Left lung (tissue), 10 donors: ENCODE measurements around the gene CISD3. TPM values are rescaled to one million over a fixed set of nuclear protein-coding genes. Genes with fewer than 3 reads are reported as not detected.

ENCODE experiments used
- ATAC-seq: fragments of 200-7000 bp; cut with Tn5 transposase; one replicate; pipeline ENCODE4 v1.9.1; 2020; ENCODE audit warnings: moderate library complexity
- DNase-seq, 4 donors: peaks; one replicate each; pipeline ENCODE4 v3.0.0-alpha.2; 2013 to 2020
- H3K27ac ChIP-seq, 2 donors: fragments of 200-600 bp; sonication (generic) in 1 of 2; one replicate each; pipeline versions ENCODE4 v1.5.0 to v1.8.0; 2020 to 2021
- H3K27me3 ChIP-seq, 2 donors: fragments of 200-600 bp; sonication (generic) in 1 of 2; one replicate each; pipeline versions ENCODE4 v1.5.0 to v1.8.0; 2020 to 2021
- H3K36me3 ChIP-seq, 2 donors: fragments of 200-600 bp; sonication (generic) in 1 of 2; one replicate each; pipeline versions ENCODE4 v1.5.0 to v1.8.0; 2020 to 2021
- H3K4me1 ChIP-seq, 2 donors: fragments of 200-600 bp; one replicate each; pipeline ENCODE4 v1.8.0; 2021
- H3K4me3 ChIP-seq, 2 donors: fragments of 200-600 bp; sonication (generic) in 1 of 2; one replicate each; pipeline versions ENCODE4 v1.5.0 to v1.8.0; 2020 to 2021; ENCODE audit warnings: mild to moderate bottlenecking in 1 of 2
- H3K9me3 ChIP-seq, 2 donors: fragments of 200-600 bp; sonication (generic) in 1 of 2; one replicate each; pipeline versions ENCODE4 v1.5.0 to v1.8.0; 2020 to 2021
- CTCF ChIP-seq, 2 donors: fragments of 200-600 bp; sonication (generic) in 1 of 2; IDR thresholded peaks; one replicate each; pipeline versions ENCODE4 v1.5.0 to v1.8.0; 2021; ENCODE audit warnings: antibody characterized with exemption in 2 of 2
- intact Hi-C, 2 donors: fragments of 100-400 bp; cut with DNase I; formaldehyde crosslinking; loops; one replicate each; pipeline versions ENCODE4 v1.11.2 to v1.14.2; 2022
- polyA plus RNA-seq, 6 donors: library from polyadenylated mRNA; unstranded; fragments of 120-200 nt; gene quantifications; one replicate each; pipeline ENCODE4 v1.2.1, GENCODE V29; 2013; ENCODE audit not compliant: insufficient read length in 6 of 6
- total RNA-seq, 2 donors: library from RNA; stranded (reverse); fragmentation: NEBNext Ultra II Directional; extraction: Animal tissue kit (Norgen Biotek cat#: 25700); gene quantifications; one replicate each; pipeline ENCODE4 v1.2.1, GENCODE V29; 2021
- donor health status: DM: no; HTN: yes; CAD: no.
- donor health status: DM: no; HTN: no; CAD: no.

CISD3 gene
- total and polyA plus RNA-seq, 8 donors: 8.6 to 49.2 (median 14.5) TPM

- H3K27ac ChIP-seq: peak overlapping the region; percentile 88 to 90
- peaks cover 16 to 78% of the 10 kb centered on the region in 2 donors for H3K4me1 ChIP-seq
- H3K9me3 ChIP-seq: no peaks in the 10 kb centered on the region
- DNase-seq (peak in 1 of 4 donors; percentile 82), ATAC-seq (no peak)
- H3K27me3 ChIP-seq: peaks cover 0 to 69% of the 10 kb centered on the region in 2 donors
- peaks cover 0 to 4% of the 10 kb centered on the region in 2 donors for H3K36me3 ChIP-seq
- peak overlapping the region; percentile 89 to 97 for H3K4me3 ChIP-seq
- intact Hi-C loops: no loop called here
- TF ChIP-seq CTCF (IDR thresholded peaks at IDR 0.05): no peak
Measured at GRCh38 chr17:38748892-38749222, 18.7 kb downstream of the CISD3 start.

- DNase-seq: peak in 2 of 4 donors; percentile 90 to 93
- H3K27ac ChIP-seq: peak overlapping the region; percentile 88 to 90
- no peaks in the 10 kb centered on the region for H3K9me3 ChIP-seq
- peaks cover 19 to 78% of the 10 kb centered on the region in 2 donors for H3K4me1 ChIP-seq
- peak; percentile 53 for ATAC-seq
- peak overlapping the region; percentile 89 to 97 for H3K4me3 ChIP-seq
- intact Hi-C loops: no loop called here
- no peak for TF ChIP-seq CTCF (IDR thresholded peaks at IDR 0.05)
- peaks cover 0 to 7% of the 10 kb centered on the region in 2 donors for H3K36me3 ChIP-seq
- peaks cover 0 to 69% of the 10 kb centered on the region in 2 donors for H3K27me3 ChIP-seq
Measured at GRCh38 chr17:38749223-38750043, 19.3 kb downstream of the CISD3 start.

GRCh38 chr17:38750044-38750311 lies 19.8 kb downstream of the CISD3 start:
- ATAC-seq (no peak), DNase-seq (no peak)
- Histone ChIP-seq H3K27me3 (peaks cover 0 to 65% of the 10 kb centered on the region in 2 donors), H3K27ac (peak overlapping the region; percentile 88 to 90), H3K9me3 (no peaks in the 10 kb centered on the region), H3K4me3 (peak overlapping the region; percentile 89 to 97), H3K4me1 (peaks cover 19 to 78% of the 10 kb centered on the region in 2 donors), H3K36me3 (peaks cover 0 to 12% of the 10 kb centered on the region in 2 donors)
- intact Hi-C loops: no loop called here
- no peak for TF ChIP-seq CTCF (IDR thresholded peaks at IDR 0.05)

GRCh38 chr17:38750312-38751121 lies 20.4 kb downstream of the CISD3 start:
- DNase-seq (peak in 1 of 4 donors; percentile 39), ATAC-seq (no peak)
- intact Hi-C loops: no loop called here
- Histone ChIP-seq H3K9me3 (no peaks in the 10 kb centered on the region), H3K27me3 (peaks cover 0 to 60% of the 10 kb centered on the region in 2 donors), H3K4me3 (peak overlapping the region; percentile 91 to 97), H3K27ac (peak overlapping the region; percentile 88 to 90), H3K36me3 (peaks cover 0 to 18% of the 10 kb centered on the region in 2 donors), H3K4me1 (peaks cover 19 to 78% of the 10 kb centered on the region in 2 donors)
- no peak for TF ChIP-seq CTCF (IDR thresholded peaks at IDR 0.05)
